NCI-H1436 treated with DMSO at 0.1 percent for 48 hours (cell line): ENCODE data around the gene TRIM43B.
"Not testable (repeated sequence)": the region's sequence is repeated elsewhere in the genome, so short reads cannot be mapped to it uniquely, and the experiment has no call there.

Experiments
- DNase-seq: peaks from one replicate; lab custom pipeline; 2025; lab: John Stamatoyannopoulos, UW

TRIM43B gene

DNA sequence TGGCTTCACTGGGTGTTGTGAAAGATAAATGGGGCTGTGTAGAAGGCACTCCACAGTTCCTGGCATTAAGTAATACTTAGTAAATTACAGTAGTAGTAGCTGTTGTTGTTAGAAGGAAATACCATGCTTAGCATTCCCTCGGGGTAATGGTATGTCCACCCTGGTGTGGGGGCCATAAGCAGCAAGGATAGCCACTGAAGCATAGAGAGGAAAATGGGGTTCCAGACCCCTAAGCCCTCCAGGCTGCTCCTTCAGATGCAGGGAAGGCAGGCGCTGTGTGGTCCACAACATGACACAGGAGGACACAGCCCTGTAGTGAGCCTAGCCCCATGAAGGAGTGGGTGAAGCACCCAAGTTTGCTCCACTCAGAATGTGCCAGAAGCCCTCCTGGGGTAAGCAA is 50.6 kb downstream of the TRIM43B start:
- DNase-seq, result not testable (repeated sequence)

DNA sequence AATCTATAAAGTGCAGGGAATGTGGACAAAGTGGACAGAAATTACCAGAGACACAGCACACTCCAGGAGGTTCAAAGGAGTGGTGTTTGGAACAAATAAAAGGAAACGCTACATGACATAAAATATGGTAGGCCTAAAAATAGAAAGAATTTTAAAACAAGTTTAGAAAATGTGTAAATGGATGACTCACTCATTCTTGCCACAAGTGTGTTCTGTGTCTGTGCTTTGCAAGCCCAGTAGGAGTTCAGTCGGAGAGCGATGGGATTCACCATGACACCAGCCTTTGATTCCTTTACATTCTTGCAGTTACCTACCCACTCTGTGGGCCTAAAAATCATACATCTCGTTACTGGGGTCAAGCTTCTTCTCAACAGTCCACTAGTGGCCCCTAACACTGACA is 51.2 kb downstream of the TRIM43B start:
- not testable (repeated sequence) for DNase-seq

DNA sequence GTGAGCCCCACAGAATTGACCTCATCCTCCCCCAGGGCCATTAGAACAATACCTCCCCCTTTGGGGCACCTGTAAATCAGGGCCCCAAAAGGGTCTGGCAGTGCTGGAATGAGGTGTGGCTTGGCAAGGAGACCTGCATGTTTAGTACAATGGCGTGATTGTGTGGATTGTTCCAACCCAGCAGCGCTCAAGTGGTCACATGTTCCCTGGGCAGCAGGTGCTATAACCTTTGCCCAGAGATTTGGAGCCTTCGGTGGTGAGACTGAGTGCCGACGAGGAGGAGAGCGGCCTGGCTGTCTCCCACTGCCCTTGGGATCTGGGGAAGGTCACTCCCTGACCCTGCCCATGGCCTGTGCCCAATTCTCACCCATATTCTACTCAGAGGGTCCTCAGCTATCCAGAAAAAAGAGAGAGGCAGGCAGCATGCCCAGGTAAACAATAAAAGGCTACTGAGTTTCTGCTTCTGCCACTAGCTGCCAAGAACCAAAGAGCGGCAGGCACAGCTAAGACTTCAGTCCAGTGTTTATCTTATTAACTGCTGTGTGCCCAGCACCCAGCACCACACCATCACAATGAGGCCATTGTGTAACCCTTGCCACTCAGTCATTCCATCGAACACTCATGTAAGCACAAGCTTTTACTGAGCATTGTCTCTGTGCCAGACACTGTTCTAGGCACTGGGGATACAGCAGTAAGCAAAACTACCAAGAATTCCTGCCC is 54.6 kb downstream of the TRIM43B start:
- not testable (repeated sequence) for DNase-seq

DNA sequence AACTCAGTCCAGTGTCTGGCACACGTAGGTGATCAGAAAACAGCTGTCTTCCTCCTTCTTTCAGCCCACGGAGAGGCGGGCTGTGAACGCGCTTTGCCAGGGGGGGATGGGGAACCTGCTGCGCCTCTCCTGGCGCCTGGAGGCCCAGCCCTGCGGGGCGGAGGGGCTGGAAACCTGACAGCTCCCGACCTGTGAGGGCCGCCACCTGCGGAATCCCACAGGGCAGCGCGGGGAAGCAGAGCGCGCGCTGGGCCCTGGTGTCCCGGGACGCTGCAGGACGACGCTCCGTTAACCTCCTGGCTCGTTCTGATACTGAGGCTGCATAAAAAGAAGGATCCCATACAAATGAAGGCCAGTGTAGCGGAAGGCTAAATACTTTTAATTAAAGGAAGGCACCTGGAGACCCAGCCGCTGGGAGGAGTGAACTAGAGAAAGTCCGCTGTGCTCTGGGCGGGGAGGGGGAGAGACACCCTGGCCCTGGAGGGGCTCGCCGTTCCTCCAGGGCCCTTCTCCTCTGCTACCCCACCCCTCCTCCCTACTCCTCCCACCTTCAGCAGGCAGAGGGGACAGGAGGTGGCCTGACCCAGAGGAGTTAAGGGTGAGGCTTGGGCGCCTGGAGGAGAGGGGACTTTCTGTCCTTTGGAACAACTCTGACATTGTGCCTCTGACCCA is 57.2 kb downstream of the TRIM43B start:
- not testable (repeated sequence) for DNase-seq
